ENCODE results near the gene PRKAB2.

- TF ChIP-seq TAF1 (IDR thresholded peaks at IDR 0.05; ENCODE audit: borderline replicate concordance, low read depth, low read length), result no peak
- no peak for TF ChIP-seq POLR2A (IDR thresholded peaks at IDR 0.05; ENCODE audit: low read depth, low read length)
Measured at GRCh38 chr1:147201786-147202185, 29.5 kb upstream of the PRKAB2 start.
